NCI-H146 treated with DMSO at 0.1 percent for 48 hours (cell line): ENCODE data around the gene ZNF74.
"Not testable (repeated sequence)": the region's sequence is repeated elsewhere in the genome, so short reads cannot be mapped to it uniquely, and the experiment has no call there.

Experiments
- DNase-seq: peaks from one replicate; lab custom pipeline; 2025; ENCODE audit not compliant: unreplicated experiment; lab: John Stamatoyannopoulos, UW

Gene ZNF74

GRCh38 chr22:20399866-20400605 is 6.1 kb downstream of the ZNF74 start:
- DNase-seq: no peak

- DNase-seq: no peak
These were observed 6.8 kb downstream of the ZNF74 start for GRCh38 chr22:20400606-20401375.

GRCh38 chr22:20401376-20402014 is 7.5 kb downstream of the ZNF74 start:
- no peak for DNase-seq

- no peak for DNase-seq
These were observed 9.2 kb downstream of the ZNF74 start for GRCh38 chr22:20402960-20403778.

- no peak for DNase-seq
These were observed 9.8 kb downstream of the ZNF74 start for GRCh38 chr22:20403779-20404140.

- no peak for DNase-seq
These were observed 10.9 kb downstream of the ZNF74 start for GRCh38 chr22:20404881-20405280.

GRCh38 chr22:20405291-20405930 is 11.5 kb downstream of the ZNF74 start:
- no peak for DNase-seq

GRCh38 chr22:20405931-20406685 is 12.2 kb downstream of the ZNF74 start:
- DNase-seq: no peak

GRCh38 chr22:20406686-20407408 is 12.9 kb downstream of the ZNF74 start:
- DNase-seq: no peak

- no peak for DNase-seq
These were observed 13.9 kb downstream of the ZNF74 start for GRCh38 chr22:20407829-20408228.

GRCh38 chr22:20408891-20409290 is 14.9 kb downstream of the ZNF74 start:
- no peak for DNase-seq

- not testable (repeated sequence) for DNase-seq
These were observed 15.4 kb downstream of the ZNF74 start for GRCh38 chr22:20409385-20409784.

- DNase-seq: no peak
These were observed 18.7 kb downstream of the ZNF74 start for GRCh38 chr22:20412474-20413216.

GRCh38 chr22:20413217-20414058 is 19.5 kb downstream of the ZNF74 start:
- no peak for DNase-seq

GRCh38 chr22:20414059-20414440 is 20.1 kb downstream of the ZNF74 start:
- DNase-seq: no peak

- no peak for DNase-seq
These were observed 20.5 kb downstream of the ZNF74 start for GRCh38 chr22:20414450-20414849.

- not testable (repeated sequence) for DNase-seq
These were observed 21.3 kb downstream of the ZNF74 start for GRCh38 chr22:20415241-20415640.

GRCh38 chr22:20415699-20416098 is 21.7 kb downstream of the ZNF74 start:
- not testable (repeated sequence) for DNase-seq
